WTC11 (cell line): ENCODE data around the gene PWP1.

Experiments used
- ATF3 ChIP-seq: sonication (generic); formaldehyde crosslinking; conservative IDR thresholded peaks from 2 replicates; pipeline ENCODE4 v1.8.1; 2022; ENCODE audit warnings: mild to moderate bottlenecking, missing genetic modification reagents
- EMX1 ChIP-seq: fragments of 250-450 bp; sonication (Bioruptor Pico); IDR thresholded peaks from 2 replicates; pipeline ENCODE4 v1.8.0; 2021; ENCODE audit warnings: mild to moderate bottlenecking
- IRF2 ChIP-seq: sonication (generic); formaldehyde crosslinking; IDR thresholded peaks from 2 replicates; pipeline ENCODE4 v1.8.0; 2022; ENCODE audit warnings: low read depth, missing genetic modification reagents, borderline replicate concordance
- KAT7 ChIP-seq: sonication (generic); formaldehyde crosslinking; IDR thresholded peaks from 2 replicates; pipeline ENCODE4 v1.8.1; 2023; ENCODE audit warnings: missing genetic modification reagents, mild to moderate bottlenecking, borderline replicate concordance
- MAX ChIP-seq: sonication (generic); formaldehyde crosslinking; IDR thresholded peaks from 2 replicates; pipeline ENCODE4 v1.8.0; 2022; ENCODE audit warnings: mild to moderate bottlenecking, missing genetic modification reagents
- SP1 ChIP-seq: sonication (generic); formaldehyde crosslinking; conservative IDR thresholded peaks from 2 replicates; pipeline ENCODE4 v1.8.1; 2022; ENCODE audit warnings: missing genetic modification reagents
- TCF7 ChIP-seq: sonication (generic); formaldehyde crosslinking; IDR thresholded peaks from 2 replicates; pipeline ENCODE4 v1.8.0; 2022; ENCODE audit warnings: mild to moderate bottlenecking, low read depth, missing genetic modification reagents, moderate library complexity
- USF1 ChIP-seq: sonication (generic); formaldehyde crosslinking; IDR thresholded peaks from 2 replicates; pipeline ENCODE4 v1.8.0; 2022; ENCODE audit warnings: mild to moderate bottlenecking, missing genetic modification reagents
- TF ChIP-seq, protein P1 (sequence below): fragments of 200-600 bp; IDR thresholded peaks from 2 replicates; pipeline ENCODE4 v1.8.0; 2022; ENCODE audit warnings: antibody characterized with exemption

DNA sequence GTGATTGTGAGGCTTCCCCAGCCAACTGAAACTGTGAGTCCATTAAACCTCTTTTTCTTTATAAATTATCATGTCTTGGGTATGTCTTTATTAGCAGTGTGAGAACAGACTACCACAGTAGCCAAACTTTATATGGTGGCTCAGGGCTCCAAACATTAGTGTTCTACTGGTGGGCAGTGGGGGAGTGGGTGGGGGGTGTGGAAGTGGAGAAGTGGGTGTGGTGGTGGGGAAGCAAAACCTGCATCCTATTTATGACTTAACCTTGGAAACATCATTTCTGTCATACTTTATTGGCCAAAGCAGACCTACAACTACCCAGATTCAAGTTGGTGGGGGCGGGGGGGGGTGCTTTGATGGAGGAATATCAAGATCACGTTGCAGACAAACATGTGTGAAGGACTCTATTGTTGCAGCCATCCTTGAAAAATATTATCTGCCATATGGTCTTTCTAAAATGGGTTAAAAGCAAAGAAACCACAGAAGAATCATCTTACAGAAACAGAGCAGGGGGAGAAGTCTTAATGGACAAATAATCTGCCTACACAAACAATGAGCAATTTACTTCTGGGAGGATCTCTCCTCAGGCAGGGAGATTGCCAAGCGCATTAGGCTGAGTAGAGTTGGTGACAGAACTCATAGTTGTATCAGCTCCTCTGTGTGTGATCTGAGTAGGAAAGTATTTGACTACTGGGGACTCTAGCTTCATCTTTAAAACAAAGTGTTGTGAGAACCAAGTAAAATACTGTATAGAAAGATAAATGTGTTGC, 1.4 kb upstream of the PWP1 start:
- TF ChIP-seq, protein P1, sequence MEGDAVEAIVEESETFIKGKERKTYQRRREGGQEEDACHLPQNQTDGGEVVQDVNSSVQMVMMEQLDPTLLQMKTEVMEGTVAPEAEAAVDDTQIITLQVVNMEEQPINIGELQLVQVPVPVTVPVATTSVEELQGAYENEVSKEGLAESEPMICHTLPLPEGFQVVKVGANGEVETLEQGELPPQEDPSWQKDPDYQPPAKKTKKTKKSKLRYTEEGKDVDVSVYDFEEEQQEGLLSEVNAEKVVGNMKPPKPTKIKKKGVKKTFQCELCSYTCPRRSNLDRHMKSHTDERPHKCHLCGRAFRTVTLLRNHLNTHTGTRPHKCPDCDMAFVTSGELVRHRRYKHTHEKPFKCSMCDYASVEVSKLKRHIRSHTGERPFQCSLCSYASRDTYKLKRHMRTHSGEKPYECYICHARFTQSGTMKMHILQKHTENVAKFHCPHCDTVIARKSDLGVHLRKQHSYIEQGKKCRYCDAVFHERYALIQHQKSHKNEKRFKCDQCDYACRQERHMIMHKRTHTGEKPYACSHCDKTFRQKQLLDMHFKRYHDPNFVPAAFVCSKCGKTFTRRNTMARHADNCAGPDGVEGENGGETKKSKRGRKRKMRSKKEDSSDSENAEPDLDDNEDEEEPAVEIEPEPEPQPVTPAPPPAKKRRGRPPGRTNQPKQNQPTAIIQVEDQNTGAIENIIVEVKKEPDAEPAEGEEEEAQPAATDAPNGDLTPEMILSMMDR = no peak
- no peak for TF ChIP-seq TCF7 (CRISPR knock-in tag)
- no peak for TF ChIP-seq KAT7
- TF ChIP-seq USF1 (CRISPR knock-in tag) = no peak
- no peak for TF ChIP-seq EMX1 (CRISPR knock-in tag)
- no peak for TF ChIP-seq ATF3 (CRISPR knock-in tag)
- no peak for TF ChIP-seq MAX
- TF ChIP-seq IRF2 (CRISPR knock-in tag) = no peak
- TF ChIP-seq SP1 (CRISPR knock-in tag) = no peak
